ENCODE results near the gene NXPE4.

GRCh38 chr11:114525682-114526081 is 69.9 kb downstream of the NXPE4 start:
- no peak for TF ChIP-seq CTCF (conservative IDR thresholded peaks at IDR 0.05 in 1 of 2, IDR thresholded peaks at IDR 0.05 in 1 of 2; ENCODE audit: low read depth in 1 of 2, low read length in 2 of 2)
- TF ChIP-seq EZH2 (IDR thresholded peaks at IDR 0.05; ENCODE audit: low read length, missing control alignments): no peak

Measured in fibroblast of lung (primary cell).